GM10266 (cell line): ENCODE results near the gene GKN1.

Experiments
- DNase-seq: peaks from one replicate; pipeline ENCODE4 v3.0.0; 2012; ENCODE audit errors: extremely low spot score
- CTCF ChIP-seq: IDR thresholded peaks from 2 replicates; pipeline ENCODE4 v1.5.1; 2012; ENCODE audit warnings: mild to moderate bottlenecking, low read depth; ENCODE audit not compliant: control insufficient read depth, insufficient read depth; ENCODE audit errors: missing control alignments

Gene GKN1

GRCh38 chr2:68974946-68975665, 670 bp downstream of the GKN1 start:
- TF ChIP-seq CTCF: no peak
- DNase-seq: no peak

GRCh38 chr2:68975844-68976243, 1.4 kb downstream of the GKN1 start:
- DNase-seq: no peak
- no peak for TF ChIP-seq CTCF

GRCh38 chr2:68977453-68977852, 3.0 kb downstream of the GKN1 start:
- no peak for DNase-seq
- no peak for TF ChIP-seq CTCF

- TF ChIP-seq CTCF: no peak
- no peak for DNase-seq
These were observed 3.7 kb downstream of the GKN1 start for GRCh38 chr2:68978098-68978497.

GRCh38 chr2:68980956-68981355, 6.5 kb downstream of the GKN1 start:
- DNase-seq: no peak
- no peak for TF ChIP-seq CTCF

GRCh38 chr2:68987021-68987503, 12.6 kb downstream of the GKN1 start:
- TF ChIP-seq CTCF: no peak
- DNase-seq: no peak

- no peak for DNase-seq
- no peak for TF ChIP-seq CTCF
These were observed 14.6 kb downstream of the GKN1 start for GRCh38 chr2:68989035-68989434.
